SK-N-SH (cell line): Measurements from ENCODE around the gene CST3.

Source experiments
- CTCF ChIP-seq: fragments of 200-600 bp; sonication (generic); IDR thresholded peaks from 2 replicates; pipeline ENCODE4 v1.6.1; 2017; ENCODE audit warnings: antibody characterized with exemption, mild to moderate bottlenecking, moderate library complexity
- EZH2phosphoT487 ChIP-seq: fragments of 200-600 bp; sonication (generic); IDR thresholded peaks from 2 replicates; pipeline ENCODE4 v1.6.1; 2017; ENCODE audit warnings: low read depth, mixed run types, mild to moderate bottlenecking, antibody characterized with exemption, moderate library complexity, borderline replicate concordance
- FOSL2 ChIP-seq: IDR thresholded peaks from 2 replicates; pipeline ENCODE4 v1.4.0; 2012; ENCODE audit warnings: low read depth, mild to moderate bottlenecking, moderate library complexity, borderline replicate concordance
- MAX ChIP-seq: IDR thresholded peaks from 2 replicates; pipeline ENCODE4 v1.4.0; 2012; ENCODE audit warnings: low read depth
- POLR2AphosphoS5 ChIP-seq: IDR thresholded peaks from 2 replicates; pipeline ENCODE4 v1.6.1; 2012; ENCODE audit warnings: low read depth, low read length
- RAD21 ChIP-seq: IDR thresholded peaks from 2 replicates; pipeline ENCODE4 v1.6.1; 2012; ENCODE audit warnings: mild to moderate bottlenecking, low read length
- REST ChIP-seq: IDR thresholded peaks from 2 replicates; pipeline ENCODE4 v1.6.1; 2012; ENCODE audit warnings: mild to moderate bottlenecking, low read depth, low read length, moderate library complexity
- SIN3A ChIP-seq: IDR thresholded peaks from 2 replicates; pipeline ENCODE4 v1.6.1; 2012; ENCODE audit warnings: low read depth, mild to moderate bottlenecking, low read length, moderate library complexity, borderline replicate concordance
- TAF1 ChIP-seq: IDR thresholded peaks from 2 replicates; pipeline ENCODE4 v1.6.1; 2012; ENCODE audit warnings: low read depth, mild to moderate bottlenecking, low read length, moderate library complexity, borderline replicate concordance

- TF ChIP-seq CTCF (no peak), TAF1 (peak; percentile 51; the same call in 1 of the 2 replicates), POLR2AphosphoS5 (peak; percentile 88), REST (no peak), EZH2phosphoT487 (no peak), SIN3A (no peak), MAX (no peak), FOSL2 (no peak), RAD21 (no peak)
These were observed at the start of gene CST3 for GRCh38 chr20:23637282-23638221.
